KG1 (cell line): ENCODE data around the gene RUNX1.
"Not testable (repeated sequence)": the region's sequence is repeated elsewhere in the genome, so short reads cannot be mapped to it uniquely, and the experiment has no call there.

Experiments used
- DNase-seq: peaks from one replicate; lab custom pipeline; 2025; lab: John Stamatoyannopoulos, UW

The RUNX1 gene

DNA sequence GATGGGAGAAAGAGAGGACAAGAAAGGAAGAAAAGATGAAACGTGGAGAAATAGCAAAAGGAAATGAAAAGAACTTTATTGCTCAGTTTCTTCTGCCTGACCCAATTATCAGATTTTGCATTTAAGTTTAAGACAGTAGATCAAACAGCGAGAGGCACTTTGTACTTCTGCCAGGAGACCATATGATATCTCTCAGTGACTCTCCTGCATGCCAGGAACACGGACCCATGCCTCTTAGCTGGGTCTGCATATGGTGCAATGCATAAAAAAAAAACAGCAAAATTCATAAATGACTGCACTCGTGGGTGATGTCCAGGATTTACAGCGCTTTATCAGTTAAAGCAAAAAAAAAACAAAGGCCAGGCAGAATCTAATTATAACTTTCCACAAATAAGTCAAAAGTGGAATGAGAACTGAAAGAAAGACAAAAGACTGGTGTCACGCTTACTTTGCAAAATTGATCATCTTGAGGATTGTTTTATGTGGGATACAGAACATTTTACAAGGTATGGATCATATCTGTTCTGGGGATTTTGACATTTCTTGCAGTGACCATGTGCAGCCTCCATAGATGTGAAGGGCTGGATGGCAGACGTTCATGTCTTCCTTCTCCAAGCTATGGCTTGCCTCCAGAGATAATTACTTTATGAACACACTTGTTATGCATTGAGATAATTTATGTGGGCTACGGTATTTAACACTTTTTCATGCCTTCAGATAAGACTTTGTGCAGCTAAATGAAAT is 79.5 kb downstream of the RUNX1 start:
- DNase-seq: no peak

DNA sequence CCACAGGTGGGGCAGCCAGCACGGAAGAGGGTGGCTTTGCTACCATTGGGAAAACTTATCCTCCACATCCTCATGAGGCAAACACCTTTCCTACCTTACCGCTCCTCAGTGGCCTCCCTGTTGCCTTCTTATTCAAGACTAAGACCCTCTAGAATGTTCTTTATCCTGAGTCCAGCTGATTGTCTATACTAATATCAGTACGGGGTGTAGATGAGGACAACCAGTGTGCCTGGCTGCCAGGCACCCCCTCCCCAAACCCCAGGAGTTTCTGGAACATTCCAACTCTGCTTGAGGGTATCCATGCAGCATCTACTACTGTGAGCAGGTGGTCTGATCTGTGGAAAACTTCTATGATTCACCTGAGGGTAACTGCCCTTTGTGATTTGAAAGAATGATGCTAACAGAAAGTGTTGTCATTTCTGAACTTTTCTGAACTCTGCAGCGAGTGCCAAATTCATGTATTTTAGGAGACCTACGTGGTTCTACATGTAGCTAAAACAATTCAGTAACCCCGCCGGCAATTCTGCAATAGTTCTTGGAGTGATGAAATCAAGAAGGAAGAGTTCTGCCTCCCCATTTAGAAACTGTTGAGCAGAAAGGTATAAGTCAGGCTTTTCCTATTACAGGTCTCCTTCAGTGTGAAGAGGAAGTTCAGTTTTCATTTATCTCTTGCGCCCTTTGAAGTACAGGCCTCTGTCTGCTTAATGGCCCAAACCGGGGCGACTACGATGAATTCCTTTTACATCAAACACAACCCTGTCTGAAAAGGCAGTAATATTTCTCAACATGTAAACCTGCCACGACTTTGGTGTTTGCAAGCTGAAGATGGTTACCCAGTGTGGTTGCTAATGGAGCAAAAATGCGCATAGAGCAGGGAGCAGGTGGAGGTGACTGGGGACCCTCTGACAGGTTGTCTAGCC is 80.4 kb downstream of the RUNX1 start:
- DNase-seq: no peak

DNA sequence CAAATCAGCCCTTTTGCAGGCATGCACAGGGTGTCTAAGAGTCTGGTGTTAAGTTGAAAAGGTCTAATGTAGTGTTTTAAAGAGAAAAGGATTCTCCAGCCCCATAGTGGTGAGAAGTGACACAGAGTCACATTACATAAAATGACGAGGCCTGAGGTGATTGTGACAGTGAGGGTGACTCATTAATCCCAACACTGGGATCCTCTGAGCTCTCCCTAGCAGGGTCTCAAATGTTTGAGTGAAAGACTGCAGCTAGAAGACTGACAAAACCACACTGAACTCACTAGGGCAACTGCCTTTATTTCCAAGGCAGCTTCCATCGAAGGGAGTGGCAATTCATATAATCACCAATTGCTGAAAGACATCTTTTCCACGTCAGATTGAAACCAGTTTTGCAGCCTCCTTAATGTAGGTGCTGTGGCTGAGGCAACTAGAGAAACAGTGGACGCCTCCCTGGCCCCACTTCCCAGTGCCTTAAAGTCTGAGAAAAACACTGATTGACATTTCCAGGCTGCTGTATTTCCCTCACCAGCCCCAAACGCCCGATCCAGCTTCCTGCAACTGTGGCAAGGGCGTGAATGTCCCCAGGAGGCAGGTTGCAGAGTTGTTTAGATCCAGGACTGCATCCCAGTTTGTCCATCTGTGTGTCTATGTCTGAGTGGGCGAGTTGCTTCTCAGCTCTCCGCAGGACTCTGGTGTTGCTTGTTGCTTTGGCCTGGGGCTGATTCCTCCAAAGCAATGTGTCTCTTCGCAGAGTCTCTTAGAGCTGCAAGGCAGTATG is 81.4 kb downstream of the RUNX1 start:
- DNase-seq: no peak

DNA sequence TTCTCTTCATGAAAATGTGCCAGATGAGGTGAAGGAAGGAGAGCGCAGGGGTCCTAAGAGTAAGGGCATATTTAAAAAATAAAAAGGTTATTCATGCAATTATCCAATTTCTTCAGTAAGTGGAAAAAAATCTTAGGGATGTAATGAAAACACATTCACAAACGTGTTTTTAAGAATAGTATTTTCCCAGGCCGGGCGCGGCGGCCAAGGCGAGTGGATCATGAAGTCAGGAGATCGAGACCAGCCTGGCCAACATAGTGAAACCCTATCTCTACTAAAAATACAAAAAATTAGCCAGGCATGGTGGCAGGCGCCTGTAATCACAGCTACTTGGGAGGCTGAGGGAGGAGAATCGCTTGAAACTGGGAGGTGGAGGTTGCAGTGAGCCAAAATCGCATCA is 82.2 kb downstream of the RUNX1 start:
- not testable (repeated sequence) for DNase-seq

DNA sequence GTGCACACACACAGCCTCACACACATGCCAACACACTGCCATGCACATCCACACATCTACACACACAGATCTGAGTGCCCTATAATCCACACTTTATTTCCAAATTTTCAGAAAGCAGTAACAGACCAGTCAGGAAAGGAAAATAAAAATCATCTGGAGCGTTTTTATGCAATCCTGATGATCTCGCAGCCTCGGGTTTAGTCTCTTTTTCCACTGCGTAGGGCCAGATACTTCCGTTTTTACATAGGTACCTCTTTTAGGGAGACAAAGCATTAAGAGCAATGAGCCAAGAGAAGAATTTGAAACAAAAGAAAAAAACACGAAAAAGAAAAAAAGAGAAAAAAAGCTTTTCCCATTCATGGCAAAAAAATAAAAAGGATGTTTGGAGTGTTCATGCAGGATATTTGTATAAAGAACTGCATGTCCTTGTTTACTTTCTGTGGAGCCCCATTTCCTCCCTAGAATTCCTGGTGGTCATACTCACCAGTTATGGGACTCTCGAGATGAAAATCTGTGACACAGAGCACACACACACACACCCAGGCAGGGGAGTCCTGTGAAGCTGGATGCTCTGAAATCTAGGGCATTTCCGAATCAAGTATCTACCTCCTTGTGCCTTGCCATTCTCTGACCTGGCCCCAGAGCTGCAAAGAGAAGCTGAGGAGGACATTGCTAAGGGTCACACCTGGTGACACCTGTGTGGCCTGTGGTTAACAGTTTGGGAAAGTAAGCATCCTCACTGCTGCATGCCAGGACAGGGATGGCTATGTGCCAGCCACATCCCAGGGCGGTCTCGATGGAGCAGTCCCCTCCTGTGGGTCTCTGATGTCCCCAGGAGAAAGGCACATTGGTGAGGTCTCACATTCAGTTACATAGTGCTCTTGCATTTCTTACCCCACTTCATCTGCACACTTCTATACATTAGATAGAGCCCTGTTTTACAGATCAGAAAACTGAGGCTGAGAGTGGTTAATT is 83.6 kb downstream of the RUNX1 start:
- no peak for DNase-seq

DNA sequence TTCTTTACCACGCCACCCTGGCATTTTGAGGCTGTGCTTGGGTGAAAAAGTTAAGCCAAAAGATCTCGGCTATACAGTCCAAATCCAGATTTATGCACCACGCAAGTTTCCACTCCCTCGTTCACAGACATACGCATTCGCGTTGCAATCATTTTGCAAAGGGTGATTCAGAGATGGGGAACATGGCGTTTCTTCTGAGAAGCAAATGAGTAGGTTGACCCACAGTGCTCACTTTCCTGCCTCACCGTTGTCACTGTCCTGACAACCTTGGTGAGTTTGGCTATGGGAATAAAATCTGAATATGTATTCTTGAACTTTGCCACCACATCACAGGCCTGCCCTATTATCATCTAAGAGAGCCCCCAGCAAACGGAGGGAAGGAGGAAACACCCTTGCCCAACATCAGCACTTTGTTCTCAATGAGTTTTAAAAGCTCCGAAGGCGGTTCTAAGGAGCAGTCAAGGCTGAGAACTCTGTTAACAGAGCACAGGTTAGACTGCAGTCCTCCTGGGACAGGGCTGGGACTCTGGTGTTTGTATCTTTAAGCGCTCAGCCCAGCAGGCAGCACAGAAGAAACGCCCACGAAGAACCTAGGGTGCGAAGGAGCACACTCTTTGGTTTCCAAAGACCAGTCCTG is 86.4 kb downstream of the RUNX1 start:
- DNase-seq: no peak

DNA sequence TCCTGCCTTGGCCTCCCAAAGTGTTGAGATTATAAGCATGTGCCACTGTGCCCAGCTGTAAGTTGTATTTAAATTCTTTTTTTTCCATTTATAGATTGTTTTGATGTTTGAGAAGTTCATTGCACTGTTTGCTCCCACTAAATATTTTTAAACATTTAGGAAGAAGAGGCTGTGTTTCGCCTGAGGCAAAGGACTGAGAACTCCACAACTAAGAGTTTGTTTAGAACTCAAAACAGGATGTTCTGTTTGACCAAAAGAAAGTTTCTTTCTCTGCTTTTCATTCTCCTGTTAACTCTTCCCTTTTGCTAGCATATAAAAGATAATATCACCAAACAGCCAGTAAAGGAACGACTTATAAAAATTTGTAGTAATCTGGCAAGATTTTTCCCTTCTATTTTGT is 87.0 kb downstream of the RUNX1 start:
- no peak for DNase-seq

DNA sequence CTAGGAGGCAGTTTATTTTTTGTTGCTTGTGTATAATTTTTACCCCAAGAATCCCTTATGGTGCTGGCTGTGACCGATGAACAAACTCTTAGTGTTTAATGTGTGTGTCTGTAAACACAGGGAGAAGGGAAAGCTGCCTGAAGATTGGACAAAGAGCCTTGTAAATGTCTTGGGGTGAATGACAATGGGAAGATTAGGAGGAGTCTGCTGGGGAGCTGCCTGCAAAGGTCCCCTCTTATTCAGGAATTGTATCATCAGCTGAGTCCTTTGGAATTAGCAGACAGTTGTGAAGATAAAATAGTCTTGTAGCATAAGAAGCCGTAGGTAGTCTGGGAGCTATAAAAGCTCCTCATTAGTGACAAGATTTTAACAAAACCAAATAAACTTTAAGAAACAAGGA is 88.4 kb downstream of the RUNX1 start:
- no peak for DNase-seq

DNA sequence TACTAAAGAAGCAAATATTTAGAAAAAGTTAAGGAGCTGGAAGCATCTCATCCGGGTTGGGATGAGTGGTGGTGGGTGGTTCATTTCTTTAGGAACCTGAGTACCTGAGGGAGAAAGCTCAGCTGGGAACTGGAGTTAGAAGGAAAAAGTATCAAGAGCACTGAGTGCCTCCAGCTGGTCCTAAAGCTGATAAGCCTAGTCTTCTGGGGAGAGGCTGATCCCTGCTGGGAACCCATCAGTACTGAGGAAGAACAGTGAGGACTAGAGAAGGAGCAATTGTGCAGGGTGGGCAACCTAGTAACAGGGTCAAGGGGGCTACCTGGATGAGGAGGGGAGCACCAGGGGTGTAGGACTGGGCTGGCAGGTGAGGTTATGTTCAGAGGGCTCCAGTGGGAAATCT is 89.5 kb downstream of the RUNX1 start:
- no peak for DNase-seq

DNA sequence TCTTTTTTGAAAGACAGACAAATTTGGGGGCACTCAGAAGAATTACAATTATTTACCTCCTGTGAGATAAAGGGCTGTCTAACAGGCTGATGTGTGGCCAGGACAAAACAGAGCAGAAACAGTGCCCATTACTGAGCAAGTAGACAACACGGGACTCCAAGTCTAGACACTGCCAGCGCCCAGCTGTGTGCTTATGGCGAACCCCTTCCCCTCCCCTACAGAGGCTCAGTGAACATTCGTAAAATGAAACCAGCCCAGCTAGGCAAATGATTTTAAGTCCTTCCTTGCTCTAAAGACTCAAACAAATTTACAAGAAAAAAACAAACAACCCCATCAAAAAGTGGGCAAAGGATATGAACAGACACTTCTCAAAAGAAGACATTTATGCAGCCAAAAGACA is 91.1 kb downstream of the RUNX1 start:
- no peak for DNase-seq

DNA sequence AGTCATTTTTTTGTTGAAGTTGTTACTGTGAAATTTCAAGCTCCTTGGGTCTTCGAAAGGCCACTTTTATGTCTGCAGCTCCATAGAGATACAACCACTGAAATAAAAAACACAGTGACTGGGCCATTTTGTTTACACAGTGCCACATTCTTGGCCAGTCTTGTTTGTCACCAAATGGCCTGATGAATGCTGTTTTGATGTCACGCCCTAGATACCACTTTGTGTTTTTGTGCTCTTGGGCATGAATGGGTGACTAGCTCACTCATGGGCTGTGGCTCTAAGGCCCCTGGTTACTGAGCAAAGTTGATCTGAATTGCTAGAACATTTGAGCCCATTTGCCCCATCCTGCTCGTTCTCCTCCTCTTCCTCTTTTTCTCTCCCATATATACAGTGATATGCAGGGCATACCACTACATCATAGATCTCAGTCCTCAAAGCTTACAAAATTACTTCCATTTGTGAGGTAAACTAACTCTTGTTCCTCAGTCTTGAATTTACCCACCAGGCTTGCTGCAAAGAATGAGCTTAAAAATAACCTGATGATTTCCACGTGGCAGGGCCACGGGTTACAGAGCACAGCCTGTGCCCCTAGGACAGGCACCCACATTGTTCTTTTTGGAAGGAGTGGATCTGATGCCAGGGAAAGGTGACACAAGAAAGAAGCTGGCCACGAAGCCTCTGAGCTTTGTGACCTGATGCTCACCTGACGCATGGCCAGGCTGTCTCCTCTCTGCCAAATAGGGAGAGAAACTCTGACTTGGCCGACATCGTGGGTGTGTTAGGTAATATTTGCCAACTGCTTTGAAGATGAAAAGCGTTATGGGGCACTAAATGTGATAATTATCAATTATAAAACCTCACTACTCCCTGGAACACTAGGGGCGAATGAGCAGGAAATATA is 92.4 kb downstream of the RUNX1 start:
- DNase-seq: no peak

DNA sequence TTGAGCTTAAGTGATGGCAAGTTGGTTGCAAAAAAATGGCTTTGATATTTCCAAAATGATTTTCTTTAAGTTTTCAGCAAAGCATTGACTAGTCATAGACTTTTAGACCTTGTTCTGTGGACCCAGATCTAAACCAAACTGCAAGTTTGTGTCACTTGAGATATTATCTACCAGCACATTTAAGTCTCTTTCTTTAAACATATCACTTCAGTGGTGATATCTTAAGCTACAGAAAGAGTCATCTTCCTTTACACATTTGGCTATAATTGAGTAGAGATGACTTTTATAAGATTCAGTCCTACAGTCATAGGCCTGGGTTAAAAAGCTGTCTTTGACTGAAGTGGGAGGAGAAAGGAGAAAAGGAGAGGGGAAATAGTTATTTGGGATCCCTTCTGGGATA is 95.2 kb downstream of the RUNX1 start:
- DNase-seq: no peak

DNA sequence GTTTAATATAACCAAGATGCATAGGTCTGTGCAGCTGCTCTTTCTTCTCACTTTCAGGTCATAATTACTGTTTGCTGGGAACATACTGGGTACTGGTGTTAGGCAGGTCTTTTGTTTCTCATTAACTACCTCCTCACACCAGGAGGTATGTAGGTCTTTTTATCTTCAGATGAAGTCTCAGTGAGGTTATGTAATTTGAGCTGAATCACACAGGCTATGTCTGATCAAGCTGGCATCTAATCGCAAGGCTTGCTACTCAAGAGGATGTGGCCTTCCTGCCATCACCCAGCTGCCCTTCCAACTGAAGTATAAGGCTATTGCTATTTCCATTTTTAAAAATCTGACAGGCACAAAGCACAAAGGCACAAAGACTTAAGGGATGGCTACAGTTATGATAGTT is 96.4 kb downstream of the RUNX1 start:
- DNase-seq: no peak

DNA sequence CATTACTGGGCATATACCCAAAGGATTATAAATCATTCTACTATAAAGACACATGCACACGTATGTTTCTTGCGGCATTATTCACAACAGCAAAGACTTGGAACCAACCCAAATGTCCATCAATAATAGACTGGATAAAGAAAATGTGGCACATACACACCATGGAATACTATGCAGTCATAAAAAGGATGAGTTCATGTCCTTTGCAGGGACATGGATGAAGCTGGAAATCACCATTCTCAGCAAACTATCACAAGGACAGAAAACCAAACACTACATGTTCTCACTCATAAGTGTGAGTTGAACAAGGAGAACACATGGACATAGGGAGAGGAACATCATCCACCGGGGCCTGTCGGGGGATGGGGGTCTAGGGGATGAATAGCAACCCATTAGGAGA is 97.2 kb downstream of the RUNX1 start:
- not testable (repeated sequence) for DNase-seq

DNA sequence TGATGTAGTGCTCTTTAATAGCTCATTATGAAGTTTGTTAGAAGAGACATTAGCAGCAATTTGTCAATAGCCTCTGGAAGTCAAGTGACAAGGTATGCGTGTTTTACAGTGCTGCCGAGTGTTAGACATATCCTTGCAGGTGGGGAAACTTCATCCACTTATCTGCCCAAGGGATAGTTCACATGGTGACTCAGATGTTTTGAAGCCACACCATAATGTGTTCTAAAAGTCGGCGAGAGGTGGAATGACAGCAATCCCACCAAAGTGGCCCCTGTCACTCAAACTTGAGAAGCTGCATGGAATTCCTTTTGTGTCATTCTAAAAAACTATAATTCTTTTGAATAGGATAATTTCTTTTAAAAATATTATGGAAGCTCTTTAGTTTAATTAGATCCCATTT is 98.1 kb downstream of the RUNX1 start:
- DNase-seq: no peak

DNA sequence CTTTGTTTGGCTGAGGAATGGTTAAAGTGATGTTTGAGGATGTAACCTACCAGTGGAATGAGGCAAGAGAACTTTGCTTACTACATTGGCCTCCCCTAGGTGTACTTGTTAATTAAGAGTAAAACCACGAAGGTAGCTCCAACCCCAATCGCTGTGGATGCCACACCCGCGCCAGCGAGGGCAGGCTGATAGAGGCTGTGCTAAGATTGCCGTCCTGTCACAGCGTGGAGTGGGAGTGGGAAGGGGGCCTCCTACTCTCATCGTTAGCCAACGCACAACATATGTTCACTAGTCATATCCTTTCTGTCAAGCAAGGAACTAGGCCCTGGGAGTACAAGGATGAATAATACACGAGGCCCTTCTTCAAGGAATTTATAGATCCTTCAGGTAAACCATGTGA is 99.6 kb downstream of the RUNX1 start:
- DNase-seq: no peak

DNA sequence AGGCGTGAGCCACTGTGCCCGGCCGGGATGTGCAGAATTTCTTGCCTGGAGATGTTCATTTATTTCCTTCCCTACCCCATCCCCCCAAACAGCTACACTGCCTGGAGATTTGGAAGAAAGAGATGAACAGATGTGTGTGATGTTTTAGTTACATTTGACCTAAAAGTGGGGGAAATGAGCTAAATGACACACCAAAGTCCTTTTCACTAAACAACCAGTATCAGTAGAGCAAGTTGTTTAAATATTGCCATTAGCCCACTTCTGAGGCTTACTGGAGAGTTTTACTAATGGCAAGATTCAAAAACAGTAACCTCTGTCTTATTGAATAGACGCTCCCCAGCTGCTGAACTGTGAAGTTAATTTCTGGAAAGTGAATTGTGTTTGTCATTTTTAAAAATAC is 100.1 kb downstream of the RUNX1 start:
- DNase-seq: no peak

DNA sequence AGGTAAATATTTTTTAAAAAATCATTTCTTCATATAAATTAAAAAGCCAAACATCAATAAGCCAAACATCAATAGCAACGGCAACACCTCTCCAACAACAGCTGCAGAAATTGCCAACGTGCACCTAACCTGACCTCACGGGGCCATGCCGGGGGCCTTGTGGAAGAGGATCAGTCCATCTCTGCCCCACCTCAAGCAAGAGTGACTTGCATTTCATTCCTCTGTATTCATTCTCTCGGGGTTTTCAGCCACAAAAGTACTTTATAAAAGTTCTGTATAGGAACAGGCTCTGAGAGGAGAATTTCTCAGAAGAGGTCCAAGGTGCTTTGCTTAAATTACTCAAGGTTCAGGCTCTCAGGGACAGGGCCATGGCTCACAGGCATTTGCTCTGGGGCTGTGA is 100.9 kb downstream of the RUNX1 start:
- no peak for DNase-seq

DNA sequence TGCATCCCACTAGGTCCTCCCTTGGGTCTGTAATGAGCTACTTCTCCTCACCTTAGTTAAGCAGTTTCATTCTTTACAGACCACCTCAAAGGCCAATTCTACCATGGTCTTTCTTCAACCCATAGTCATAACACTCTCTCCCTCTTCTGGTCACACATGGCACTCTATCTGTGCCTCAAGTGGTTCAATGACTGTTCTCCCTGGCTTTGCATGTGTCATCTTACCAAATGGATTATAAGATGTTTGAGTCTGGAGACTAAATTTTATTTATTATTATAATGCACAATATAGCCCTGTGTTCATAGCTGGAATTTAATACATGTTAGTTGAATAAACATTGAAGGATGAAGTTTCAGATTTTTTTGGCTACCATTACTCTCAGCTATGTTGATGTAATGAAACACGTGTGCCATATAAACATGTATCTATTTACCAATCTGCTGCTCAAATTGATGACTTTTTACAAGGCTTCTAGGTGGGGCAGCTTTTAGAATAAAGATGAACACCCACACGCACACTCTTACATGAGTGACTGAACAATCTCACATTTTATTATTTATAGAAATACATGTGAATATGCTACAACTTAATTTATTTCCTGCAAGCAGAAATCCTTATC is 102.1 kb downstream of the RUNX1 start:
- DNase-seq: no peak
